WI38 (cell line): ENCODE results near the gene PRPH.
"Not testable (repeated sequence)": the region's sequence is repeated elsewhere in the genome, so short reads cannot be mapped to it uniquely, and the experiment has no call there.

Experiments used
- H3K4me3 ChIP-seq: 2 replicates; pipeline ENCODE4 v1.5.1; 2011; ENCODE audit warnings: low read depth, mild to moderate bottlenecking, control low read depth, low read length
- CTCF ChIP-seq: IDR thresholded peaks from 2 replicates; pipeline ENCODE4 v1.5.1; 2012; ENCODE audit warnings: low read depth, mild to moderate bottlenecking, control low read depth, low read length

The PRPH gene

GRCh38 chr12:49272790-49273725 is 21.9 kb upstream of the PRPH start:
- H3K4me3 ChIP-seq, result no peak overlapping the region
- no peak for TF ChIP-seq CTCF

- TF ChIP-seq CTCF, result no peak
- no peak overlapping the region for H3K4me3 ChIP-seq
These were observed 21.1 kb upstream of the PRPH start for GRCh38 chr12:49273726-49274395.

GRCh38 chr12:49274396-49275069 is 20.4 kb upstream of the PRPH start:
- H3K4me3 ChIP-seq, result no peak overlapping the region
- TF ChIP-seq CTCF, result no peak

- TF ChIP-seq CTCF, result no peak
- no peak overlapping the region for H3K4me3 ChIP-seq
These were observed 18.4 kb upstream of the PRPH start for GRCh38 chr12:49276304-49277290.

GRCh38 chr12:49277466-49277865 is 17.5 kb upstream of the PRPH start:
- TF ChIP-seq CTCF, result no peak
- no peak overlapping the region for H3K4me3 ChIP-seq

GRCh38 chr12:49279706-49280159 is 15.2 kb upstream of the PRPH start:
- no peak for TF ChIP-seq CTCF
- H3K4me3 ChIP-seq, result no peak overlapping the region

- not testable (repeated sequence) for H3K4me3 ChIP-seq
These were observed 14.4 kb upstream of the PRPH start for GRCh38 chr12:49280545-49280944.
